ENCODE data around the gene SLC18B1.

- TF ChIP-seq POLR2AphosphoS5 (IDR thresholded peaks at IDR 0.05) (no peak), POLR2A (IDR thresholded peaks at IDR 0.05) (no peak)
- TF ChIP-seq, protein P1, sequence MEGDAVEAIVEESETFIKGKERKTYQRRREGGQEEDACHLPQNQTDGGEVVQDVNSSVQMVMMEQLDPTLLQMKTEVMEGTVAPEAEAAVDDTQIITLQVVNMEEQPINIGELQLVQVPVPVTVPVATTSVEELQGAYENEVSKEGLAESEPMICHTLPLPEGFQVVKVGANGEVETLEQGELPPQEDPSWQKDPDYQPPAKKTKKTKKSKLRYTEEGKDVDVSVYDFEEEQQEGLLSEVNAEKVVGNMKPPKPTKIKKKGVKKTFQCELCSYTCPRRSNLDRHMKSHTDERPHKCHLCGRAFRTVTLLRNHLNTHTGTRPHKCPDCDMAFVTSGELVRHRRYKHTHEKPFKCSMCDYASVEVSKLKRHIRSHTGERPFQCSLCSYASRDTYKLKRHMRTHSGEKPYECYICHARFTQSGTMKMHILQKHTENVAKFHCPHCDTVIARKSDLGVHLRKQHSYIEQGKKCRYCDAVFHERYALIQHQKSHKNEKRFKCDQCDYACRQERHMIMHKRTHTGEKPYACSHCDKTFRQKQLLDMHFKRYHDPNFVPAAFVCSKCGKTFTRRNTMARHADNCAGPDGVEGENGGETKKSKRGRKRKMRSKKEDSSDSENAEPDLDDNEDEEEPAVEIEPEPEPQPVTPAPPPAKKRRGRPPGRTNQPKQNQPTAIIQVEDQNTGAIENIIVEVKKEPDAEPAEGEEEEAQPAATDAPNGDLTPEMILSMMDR (IDR thresholded peaks at IDR 0.05 in 8 of 11, conservative IDR thresholded peaks at IDR 0.05 in 3 of 11), result no peak
Measured at GRCh38 chr6:132841966-132842365, 43.5 kb upstream of the SLC18B1 start.

All from spleen (tissue), 7 donors.